ENCODE data around the gene HOXB5.

Gene HOXB5

DNA sequence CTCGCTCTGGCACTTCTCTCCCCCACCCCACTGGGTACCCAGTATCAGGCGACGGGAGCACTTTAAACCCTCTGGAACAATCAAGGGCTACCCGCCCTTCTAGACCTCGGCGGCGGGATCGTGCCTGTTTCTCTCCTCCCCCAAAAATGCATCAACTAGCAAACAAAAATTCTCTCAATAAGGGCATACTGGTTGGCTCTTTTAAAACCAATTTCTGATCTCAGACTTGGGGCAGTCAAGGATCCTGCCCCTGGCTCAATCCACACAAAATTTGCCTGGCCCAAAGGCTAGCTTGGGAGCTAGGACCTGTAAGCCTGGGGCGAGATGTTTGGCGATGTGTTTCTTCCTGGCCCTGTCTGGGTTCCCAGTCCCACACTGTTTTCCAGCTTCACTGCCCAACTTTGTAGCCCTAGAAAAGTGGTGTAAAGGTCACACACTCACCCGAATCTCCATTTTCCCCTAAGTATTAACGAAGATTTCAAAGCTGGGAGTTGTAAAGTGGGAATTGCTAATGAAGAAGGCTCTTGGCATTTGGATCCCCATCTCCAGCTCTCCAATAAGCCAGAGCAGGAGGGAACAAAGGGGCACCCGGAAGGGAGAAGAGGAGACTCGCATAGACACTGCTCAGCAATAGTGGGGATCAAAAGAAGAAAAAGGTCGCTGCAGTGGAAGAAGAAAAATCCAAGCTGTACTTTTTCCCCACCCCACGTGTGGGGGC lies 34.3 kb downstream of the HOXB5 start:
- DNase-seq = no peak

DNA sequence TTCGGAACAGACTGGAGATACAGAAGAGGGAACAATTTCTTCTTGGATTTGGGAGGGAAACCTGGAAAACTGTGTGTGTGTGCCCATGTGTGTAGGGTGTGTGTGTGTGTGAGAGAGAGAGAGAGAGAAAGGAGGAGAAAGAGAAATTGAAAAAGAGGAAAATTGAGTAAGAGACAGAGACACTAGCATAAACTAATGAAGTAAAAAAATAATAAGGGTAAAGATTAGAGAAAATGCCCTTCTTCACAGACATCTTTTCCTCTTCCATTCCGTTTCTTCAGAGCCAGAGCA lies 34.8 kb downstream of the HOXB5 start:
- no peak for DNase-seq

DNA sequence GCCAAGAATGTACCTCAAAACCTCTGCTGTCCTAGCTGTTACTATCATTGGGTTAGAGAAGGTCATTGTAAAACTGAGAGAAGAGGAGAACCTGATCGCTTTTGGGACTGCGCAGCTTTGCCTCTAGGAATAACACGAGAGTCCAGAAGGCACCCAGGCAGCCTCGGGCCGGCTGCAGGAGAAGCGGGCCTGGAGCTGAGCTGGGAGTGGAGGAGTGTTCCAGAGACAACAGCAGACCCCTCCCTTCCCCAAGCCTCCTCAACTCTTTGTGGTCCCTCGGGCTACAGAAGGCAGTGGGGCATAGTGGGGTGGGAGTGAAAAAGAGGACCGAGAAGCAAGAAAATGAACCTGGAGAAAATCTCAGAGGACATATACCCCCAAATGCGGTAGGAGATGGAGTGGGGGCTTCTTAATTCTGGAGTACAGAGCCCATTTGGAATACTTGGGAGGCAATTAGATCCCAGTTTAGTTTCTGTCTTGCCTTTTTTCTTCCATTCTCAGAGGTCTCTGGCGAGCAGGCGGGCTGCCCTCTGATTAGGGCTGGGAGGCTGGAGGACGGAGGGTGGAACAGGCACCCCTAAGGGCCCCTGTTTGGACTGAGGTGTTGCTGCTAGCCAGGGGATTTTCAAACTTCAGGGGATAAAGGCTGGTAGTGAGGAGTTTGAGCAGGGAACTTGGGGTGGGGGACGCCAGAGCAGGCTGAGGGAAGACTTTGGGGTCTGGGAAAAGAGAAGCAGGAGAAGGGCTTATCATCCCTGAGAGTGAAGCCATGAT lies 35.3 kb downstream of the HOXB5 start:
- DNase-seq = no peak

DNA sequence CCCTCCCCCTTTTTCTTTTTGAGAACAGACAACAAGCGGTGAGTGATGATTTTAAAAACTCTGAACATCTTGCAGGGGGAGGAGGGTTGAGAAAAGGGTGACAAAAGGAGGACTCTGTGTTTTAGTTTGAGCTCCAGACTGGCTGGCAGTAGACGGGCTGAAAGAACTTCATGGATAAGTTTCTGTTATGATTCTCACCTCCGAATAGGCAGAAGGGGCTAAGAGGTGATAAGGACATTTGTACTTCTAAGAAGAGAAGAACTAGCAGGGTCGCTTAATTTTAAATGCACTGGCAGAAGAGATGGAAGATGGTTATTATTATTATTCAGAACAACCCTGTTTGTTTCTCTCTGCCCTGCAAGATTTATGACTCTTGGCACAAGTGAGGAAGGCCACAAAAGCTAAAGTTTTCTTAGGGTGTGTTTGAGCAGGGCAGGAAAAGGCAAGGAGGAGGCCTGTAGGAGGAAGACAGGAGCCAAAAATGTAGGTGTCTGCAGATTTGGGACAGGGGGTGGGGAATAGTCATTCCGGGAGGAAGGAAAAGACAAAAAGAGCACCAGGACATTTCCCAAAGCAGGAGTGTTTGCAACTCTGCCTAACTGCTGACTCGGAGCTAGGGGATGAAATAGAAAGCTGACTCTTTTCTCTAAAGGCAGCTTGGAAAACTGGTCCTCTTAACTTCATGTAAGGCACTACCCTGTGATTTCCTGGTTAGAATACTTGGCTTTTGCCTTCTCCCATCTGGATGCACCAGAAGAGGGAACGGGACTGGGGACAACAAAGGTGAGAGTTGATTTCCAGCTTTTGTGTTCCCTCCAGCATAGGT lies 36.8 kb downstream of the HOXB5 start:
- no peak for DNase-seq

DNA sequence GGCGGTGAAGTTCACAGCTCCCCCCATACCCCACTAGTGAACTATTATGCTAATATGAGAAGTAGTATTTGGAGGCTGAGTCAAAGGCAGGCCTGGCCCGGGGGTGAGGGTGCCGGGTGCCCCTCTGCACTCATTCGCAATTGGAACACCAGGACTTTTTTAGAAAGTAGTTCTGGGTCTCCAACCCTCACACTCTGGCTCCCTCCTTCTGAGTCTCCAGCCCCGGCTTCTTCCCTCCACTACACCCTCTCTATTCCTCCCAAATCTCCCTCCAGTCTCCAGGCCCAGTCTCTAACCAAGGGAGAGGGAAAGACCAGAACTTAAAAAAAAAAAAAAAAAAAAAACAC lies 37.4 kb downstream of the HOXB5 start:
- DNase-seq = no peak

DNA sequence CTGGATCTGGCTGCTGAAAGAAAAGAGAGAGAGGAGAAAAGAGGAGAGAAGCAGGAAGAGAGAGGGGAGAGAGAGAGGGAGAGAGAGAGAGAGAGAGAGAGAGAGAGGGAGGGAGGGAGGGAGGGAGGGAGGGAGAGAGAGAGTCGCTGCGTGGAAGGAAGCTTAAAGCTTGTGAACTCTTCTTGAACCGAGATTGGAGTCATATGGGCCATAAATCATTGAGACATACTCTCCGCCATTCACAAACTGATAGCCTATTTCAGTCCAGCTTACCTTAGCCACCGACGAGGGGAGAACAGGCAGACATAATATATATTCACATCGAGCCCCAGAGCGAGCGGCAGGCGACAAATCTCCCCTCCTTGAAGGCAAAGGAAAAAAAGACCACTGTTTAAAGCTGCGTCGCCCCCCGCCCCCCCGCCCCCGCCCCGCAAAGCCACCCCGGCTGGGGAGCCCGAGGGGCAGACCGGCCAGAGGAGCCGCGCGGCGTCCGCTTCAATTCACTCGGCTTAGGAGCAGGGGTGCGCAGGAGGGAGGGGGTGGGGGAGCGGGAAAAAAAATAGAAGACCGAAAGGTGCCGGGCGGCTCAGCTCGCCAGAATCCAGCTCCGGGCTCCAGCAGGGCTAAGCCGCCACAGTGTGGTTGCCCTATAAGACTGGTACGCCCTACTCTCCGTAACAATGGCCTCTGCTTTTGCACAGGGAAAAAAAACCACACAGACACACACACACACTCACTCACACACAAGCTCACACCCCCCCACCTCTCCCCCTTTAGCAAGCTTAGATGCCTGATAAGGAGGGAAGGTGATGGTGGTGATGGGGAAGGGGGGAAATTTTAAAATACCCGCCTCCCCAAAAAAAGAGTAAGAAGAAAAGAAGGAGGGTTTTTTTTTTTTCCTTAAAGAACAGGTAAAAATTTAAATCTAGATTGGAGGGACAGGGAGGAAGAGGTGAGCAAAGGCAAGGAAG lies 38.0 kb downstream of the HOXB5 start:
- DNase-seq = no peak

DNA sequence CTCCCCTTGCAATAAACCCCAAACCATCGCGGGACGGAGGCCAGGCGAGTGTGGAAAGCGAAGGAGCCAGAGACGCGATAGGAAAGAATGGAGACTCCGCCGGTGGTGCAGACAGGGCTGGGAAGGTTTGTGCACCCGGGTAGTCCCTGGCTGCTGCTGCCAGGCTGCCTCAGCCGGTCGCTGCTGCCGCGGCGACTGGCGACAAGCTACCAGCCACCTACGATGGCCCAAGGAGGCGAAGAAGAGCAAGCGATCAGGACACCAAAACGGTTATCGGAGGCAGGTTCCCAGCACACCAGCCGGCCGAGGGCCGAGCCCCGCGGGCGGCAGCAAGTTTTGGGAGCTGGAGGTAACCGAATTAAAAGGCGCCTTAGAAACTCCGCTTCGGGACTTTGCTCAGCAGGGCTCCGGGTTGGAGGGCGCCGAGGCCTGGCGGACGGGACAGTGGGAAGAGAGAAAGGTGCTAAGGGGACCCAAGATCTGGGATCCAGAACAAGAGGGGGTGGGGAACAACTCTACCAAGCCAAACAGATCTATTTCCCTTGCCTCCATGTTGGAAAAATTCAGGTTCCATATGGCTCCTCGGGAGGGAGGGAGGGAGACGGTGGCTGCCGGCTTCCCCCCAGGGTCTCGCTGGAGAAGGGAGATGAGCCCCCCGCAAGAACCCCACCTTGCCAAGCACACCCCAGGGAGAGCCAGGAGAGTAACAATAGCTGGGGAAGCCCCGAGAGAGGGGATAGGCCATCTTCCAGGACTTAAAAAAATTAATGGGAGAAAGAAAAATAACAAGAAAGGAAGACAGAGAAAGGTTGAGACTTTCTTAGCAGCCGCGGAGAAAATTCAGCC lies 38.9 kb downstream of the HOXB5 start:
- DNase-seq = no peak

DNA sequence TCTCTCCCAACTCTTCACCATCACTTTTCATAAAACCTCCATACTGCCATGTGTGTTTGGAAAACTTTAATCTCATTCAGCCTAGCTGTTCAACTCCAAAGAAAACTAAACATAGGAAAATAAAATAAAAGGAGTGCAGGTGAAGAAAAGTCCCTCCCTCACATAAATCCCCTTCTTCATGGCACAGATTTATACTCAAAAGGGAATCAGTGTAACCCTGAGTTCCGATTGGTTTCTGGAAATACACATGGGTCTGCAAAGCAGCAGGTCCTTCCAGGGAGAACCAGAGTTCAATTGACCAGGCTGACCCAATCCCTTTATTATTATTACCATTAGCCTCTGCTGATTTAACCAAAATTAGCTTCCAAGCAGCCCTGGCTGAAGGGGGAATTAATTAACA lies 39.8 kb downstream of the HOXB5 start:
- no peak for DNase-seq

DNA sequence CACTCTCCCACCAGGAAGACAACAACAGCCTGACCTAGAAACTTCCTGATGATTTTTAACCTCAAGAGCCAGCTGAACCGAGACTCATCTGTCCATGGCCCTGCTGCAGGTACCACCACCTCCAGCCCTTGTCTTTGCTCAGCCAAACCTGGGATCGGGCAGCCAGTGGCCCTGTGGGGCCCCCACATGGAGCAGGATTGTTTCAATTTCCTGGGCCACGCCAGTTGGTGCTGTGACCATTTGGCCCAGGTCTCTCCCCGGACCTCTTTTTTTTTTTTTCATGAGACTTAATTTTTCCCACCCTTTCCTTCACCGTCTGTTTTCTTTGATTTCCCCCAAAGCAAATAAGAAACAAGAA lies 40.4 kb downstream of the HOXB5 start:
- DNase-seq = no peak

DNA sequence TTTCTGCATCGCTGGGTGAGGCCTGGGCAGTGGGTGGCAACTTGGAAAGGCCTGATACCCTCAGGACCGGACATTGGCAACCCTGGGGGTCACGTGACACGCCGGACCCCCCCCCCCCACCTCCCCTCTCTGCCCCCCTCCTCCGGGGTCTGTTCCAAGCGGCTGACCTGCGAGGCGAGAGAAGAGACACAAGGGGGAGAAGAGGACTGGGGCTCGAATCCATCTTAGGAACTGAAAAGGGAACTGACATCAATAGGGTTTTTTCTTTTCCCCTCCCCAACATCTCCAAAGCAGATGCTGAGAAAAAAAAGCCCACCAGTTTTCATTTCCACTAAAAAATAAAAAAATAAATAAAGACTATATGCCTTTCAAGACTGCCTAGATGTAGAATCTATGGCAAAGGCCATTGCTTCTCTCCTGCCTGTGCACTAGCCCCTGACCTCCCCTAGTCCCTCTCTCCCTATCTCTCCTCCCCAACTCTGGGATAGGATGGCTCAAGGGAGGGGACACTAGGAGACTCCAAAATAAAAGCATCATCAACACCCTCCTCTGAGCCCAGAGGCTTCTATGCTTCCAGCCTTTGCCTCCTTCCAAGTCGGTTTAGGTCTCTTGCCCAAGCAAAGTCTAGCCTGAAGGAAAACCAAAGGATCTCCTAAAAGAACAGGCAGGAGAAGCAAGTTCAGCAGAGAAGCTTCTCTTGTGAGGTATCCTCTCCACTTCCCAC lies 41.0 kb downstream of the HOXB5 start:
- no peak for DNase-seq

DNA sequence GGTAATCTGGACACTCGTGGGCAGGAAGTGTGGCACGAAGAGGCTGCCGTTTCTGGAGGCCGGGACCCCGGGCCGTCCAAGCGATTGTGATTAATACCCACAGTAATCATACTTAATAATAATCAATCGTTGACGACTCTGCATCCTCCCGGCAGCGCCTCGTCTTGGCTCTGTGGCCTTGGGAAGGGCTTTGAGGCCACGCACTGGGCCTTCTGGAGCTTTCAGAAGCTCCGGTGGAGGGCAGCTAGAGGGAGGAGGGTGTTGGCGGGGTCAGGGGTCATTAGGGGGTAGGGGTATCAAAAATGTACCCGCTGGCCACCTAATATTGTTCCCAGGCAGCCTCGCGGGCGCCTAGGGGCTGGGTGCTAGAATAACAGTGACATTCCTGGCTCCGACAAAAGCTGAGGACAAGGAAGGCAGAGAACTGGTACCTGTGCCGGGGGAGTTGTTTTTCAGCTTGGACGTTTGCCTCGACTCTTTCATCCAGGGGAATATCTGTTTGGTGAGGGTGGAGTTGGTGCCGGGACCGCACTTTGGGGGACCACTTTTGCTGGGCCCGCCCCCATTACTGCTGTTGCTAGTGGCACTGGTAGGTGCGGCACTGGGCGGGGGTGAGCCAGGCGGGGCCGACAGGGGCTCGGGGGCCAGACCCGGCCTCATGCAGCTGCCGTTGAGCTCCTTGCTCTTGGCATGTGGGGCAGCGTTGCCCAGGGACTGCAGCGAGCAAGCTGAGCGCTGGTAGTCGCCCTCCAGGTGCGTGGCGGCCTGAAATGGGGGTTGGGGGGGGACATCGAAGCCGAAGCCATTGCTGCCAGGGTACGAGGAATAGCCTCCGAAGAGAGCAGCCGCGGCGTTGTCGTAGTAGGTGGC lies 41.7 kb downstream of the HOXB5 start:
- no peak for DNase-seq

DNA sequence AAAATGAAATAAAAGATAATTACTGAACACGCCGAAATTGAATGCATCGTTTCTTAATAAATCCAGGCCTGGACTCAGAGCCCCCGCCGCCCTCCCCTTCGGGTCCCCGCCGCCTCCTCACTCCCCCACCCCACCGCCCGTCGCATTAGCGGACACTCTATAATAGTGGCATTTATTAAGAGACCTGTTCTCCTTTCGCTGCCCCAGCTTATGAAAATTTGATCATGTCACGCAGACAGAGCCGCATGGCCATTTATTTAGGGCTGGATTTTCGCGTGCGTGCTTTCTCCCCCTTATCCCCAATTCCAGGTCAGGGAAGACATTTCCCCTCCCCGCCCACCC lies 42.4 kb downstream of the HOXB5 start:
- no peak for DNase-seq

DNA sequence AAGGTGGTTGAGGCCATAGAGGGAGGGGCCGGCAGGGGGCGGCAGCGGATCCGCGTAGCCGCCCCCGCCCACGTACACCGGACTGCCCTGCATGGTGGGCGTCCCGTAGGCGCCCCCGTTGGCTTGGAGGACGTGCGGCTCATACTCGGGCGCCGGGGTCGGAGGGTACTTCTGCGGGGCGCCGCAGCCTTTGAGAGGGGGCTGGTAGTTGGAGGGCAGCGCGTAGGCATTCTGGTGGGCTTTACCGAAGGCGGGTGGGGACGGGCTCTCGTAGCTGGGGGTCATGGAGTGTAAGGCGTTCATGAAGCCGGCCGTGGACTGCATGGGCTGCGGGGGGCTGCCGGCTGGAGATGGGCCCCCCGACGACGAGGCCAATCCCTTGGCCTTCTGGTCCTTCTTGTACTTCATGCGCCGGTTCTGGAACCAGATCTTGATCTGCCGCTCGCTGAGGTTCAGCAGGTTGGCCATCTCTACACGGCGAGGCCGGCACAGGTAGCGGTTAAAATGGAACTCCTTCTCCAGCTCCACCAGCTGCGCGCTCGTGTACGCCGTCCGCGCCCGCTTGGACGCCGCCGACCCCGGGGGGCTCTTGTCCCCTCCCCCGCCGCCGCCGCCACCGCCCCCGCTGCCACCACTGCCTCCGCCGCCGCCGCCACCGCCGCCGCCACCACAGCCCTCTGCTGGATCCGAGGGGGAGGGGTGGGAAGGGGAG lies 42.9 kb downstream of the HOXB5 start:
- DNase-seq = no peak

DNA sequence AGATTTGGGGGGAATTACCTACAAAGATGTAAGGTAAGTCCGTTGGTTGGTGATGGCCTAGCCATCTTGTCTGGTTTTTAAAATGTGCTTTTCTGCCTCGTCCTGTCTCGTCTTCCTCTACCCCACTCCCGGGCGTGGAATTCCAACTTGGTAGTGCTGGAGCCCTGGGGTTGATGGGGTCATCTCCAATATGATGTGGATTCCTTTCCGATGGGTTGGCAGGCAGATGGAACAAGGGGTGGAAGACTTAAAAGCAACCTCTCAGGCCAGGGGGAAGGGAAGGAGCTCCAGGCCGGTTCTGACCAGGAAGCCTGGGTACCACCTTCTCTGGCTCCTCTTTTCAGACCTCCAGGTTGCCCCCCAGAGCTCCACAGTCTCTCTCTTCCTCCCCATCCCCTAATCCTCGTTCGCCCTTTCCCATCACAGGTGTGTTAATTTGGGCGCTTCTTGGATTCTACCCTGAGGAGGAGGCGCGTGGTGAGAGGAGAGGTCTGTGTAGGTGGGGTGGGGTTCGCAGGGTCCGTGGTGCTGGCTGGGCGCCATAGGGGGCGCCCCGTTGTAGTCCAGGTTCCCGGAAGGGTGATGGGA lies 43.6 kb downstream of the HOXB5 start:
- DNase-seq = no peak

DNA sequence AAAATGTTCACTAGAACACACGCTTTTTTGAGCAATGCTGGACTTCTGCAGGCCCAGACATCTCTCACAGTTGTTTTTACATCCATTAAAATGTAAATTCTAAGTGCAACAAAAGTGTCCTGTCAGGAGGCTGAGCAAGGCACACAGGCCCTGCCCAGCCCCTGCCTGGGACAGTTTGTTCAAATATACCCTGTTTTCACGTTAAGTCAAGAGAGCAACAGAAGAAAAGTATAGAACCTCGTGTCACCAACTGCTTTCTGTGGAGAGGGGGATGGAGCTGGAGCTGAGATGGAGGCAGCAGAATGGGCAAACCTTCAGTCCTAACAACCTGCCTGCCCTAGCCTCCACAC lies 44.3 kb downstream of the HOXB5 start:
- no peak for DNase-seq

DNA sequence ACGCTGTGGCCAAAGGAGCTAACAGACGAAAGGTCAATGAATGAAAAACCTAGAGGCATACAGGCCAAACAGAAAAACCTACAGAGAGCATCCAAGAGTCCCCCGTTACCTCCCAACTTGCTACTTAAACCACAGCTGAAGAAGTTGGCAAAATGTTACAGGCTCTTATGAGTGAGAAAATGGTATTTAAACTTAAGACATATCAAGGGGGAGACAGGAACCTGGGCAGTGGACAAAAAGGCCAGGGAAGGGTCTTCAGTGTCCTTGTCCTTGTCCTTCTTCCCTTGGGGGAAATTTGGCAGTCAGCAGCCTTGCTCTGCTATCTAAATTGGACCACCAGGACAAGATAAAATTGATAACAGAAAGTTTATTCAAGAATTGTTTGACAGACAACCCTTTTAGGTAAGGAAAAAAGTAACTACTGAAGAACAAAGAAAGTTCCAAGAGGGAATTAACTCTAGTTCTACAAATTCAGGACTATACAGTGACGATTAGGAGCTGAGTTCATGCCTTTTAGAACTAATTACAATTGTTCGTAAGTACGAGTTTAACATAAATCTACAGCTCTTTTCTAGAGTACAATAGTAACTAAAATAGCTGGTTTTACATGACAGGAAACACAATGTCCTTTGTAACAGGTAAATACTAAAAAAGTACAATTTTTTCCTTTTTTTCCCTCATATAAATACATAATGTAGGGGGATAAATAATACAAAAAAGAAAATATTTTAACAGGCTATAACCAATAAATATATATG lies 44.9 kb downstream of the HOXB5 start:
- no peak for DNase-seq

DNA sequence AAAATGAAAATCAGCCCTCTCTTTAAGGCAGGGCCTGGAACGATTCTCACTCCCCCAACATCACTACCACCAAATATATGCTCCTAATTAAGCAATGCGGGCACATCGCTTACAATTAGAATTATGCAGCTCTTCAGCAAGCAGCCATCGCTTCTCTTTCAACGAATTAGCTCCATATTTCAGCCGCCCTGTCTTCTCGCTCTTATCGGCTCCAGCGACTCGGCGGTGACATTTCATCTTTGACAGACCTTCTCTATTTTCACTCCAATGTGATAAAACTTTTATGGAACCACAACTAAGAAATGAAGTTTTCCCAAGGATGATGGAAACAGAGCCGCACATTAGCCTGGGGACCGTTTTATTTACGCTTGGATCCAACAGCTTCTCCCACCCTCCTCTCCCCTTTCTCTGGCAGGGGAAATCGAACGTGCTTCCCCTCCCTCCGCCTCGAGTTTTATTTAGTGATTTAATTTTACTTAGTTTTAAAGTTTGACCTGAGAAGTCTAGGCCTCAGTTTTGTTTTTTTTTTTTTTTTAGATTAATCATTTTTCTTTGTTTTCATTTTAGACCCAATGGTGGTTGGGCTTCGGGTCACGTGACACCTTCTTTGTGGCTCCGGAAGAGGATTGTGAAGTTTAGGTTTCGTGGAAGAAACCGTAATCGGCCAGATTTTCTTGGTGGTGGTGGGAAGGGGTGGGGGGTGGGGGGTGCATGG lies 45.6 kb downstream of the HOXB5 start:
- peak; percentile 37 to 54 for DNase-seq
